GM21526 (cell line): ENCODE measurements around the gene ITGA4.

Experiments used
- ATAC-seq: cut with Tn5 transposase; IDR thresholded peaks from one replicate; pipeline ENCODE4 v1.9.1; 2021; ENCODE audit warnings: moderate library complexity; ENCODE audit not compliant: unreplicated experiment, low FRiP score

Gene ITGA4

GRCh38 chr2:181457741-181458425 is 697 bp downstream of the ITGA4 start:
- peak; percentile 29 for ATAC-seq

GRCh38 chr2:181458871-181459270 is 1.7 kb downstream of the ITGA4 start:
- ATAC-seq: no peak

- ATAC-seq: no peak
Measured at GRCh38 chr2:181459621-181460021, 2.4 kb downstream of the ITGA4 start.

- peak; percentile 17 for ATAC-seq
Measured at GRCh38 chr2:181461056-181461997, 4.1 kb downstream of the ITGA4 start.

GRCh38 chr2:181462033-181462432 is 4.8 kb downstream of the ITGA4 start:
- ATAC-seq: peak; percentile 30

- no peak for ATAC-seq
Measured at GRCh38 chr2:181463588-181463987, 6.4 kb downstream of the ITGA4 start.

GRCh38 chr2:181464966-181465365 is 7.8 kb downstream of the ITGA4 start:
- ATAC-seq: no peak

GRCh38 chr2:181465676-181466375 is 8.6 kb downstream of the ITGA4 start:
- no peak for ATAC-seq

- ATAC-seq: no peak
Measured at GRCh38 chr2:181466661-181467576, 9.7 kb downstream of the ITGA4 start.

- no peak for ATAC-seq
Measured at GRCh38 chr2:181467966-181468707, 11.0 kb downstream of the ITGA4 start.

GRCh38 chr2:181468811-181469210 is 11.6 kb downstream of the ITGA4 start:
- ATAC-seq: no peak

- no peak for ATAC-seq
Measured at GRCh38 chr2:181471226-181471625, 14.0 kb downstream of the ITGA4 start.

- ATAC-seq: no peak
Measured at GRCh38 chr2:181471783-181472182, 14.6 kb downstream of the ITGA4 start.

- ATAC-seq: no peak
Measured at GRCh38 chr2:181472990-181473389, 15.8 kb downstream of the ITGA4 start.

GRCh38 chr2:181474222-181474881 is 17.2 kb downstream of the ITGA4 start:
- no peak for ATAC-seq

- ATAC-seq: no peak
Measured at GRCh38 chr2:181483211-181483610, 26.0 kb downstream of the ITGA4 start.

GRCh38 chr2:181483876-181484275 is 26.7 kb downstream of the ITGA4 start:
- ATAC-seq: no peak

GRCh38 chr2:181484851-181485637 is 27.9 kb downstream of the ITGA4 start:
- no peak for ATAC-seq
